GM13977 (cell line): Measurements from ENCODE around the gene ZNF598.

ENCODE experiments used
- DNase-seq: peaks from one replicate; pipeline ENCODE4 v3.0.0; 2012; ENCODE audit warnings: low spot score
- in situ Hi-C: fragments of 300-500 bp; cut with MboI; formaldehyde crosslinking; loops from one replicate; pipeline ENCODE4 v1.12.0; 2022; ENCODE audit warnings: low sequenced_read_pairs, low pct_unique_long_range_greater_than_20kb, mixed read lengths, inconsistent platforms; ENCODE audit not compliant: unreplicated experiment
- TF ChIP-seq, protein P1 (sequence below): IDR thresholded peaks from 2 replicates; pipeline ENCODE4 v1.5.1; 2012; ENCODE audit warnings: mild to moderate bottlenecking, control low read depth; ENCODE audit not compliant: insufficient read depth; ENCODE audit errors: extremely low read depth, missing control alignments

The ZNF598 gene

GRCh38 chr16:1978476-1979120 lies 31.0 kb downstream of the ZNF598 start:
- no peak for DNase-seq
- TF ChIP-seq, protein P1, sequence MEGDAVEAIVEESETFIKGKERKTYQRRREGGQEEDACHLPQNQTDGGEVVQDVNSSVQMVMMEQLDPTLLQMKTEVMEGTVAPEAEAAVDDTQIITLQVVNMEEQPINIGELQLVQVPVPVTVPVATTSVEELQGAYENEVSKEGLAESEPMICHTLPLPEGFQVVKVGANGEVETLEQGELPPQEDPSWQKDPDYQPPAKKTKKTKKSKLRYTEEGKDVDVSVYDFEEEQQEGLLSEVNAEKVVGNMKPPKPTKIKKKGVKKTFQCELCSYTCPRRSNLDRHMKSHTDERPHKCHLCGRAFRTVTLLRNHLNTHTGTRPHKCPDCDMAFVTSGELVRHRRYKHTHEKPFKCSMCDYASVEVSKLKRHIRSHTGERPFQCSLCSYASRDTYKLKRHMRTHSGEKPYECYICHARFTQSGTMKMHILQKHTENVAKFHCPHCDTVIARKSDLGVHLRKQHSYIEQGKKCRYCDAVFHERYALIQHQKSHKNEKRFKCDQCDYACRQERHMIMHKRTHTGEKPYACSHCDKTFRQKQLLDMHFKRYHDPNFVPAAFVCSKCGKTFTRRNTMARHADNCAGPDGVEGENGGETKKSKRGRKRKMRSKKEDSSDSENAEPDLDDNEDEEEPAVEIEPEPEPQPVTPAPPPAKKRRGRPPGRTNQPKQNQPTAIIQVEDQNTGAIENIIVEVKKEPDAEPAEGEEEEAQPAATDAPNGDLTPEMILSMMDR, result no peak
- in situ Hi-C loops, result no loop called here

GRCh38 chr16:1977875-1978268 lies 31.7 kb downstream of the ZNF598 start:
- no peak for DNase-seq
- in situ Hi-C loops, result no loop called here
- TF ChIP-seq, protein P1, result no peak

DNA sequence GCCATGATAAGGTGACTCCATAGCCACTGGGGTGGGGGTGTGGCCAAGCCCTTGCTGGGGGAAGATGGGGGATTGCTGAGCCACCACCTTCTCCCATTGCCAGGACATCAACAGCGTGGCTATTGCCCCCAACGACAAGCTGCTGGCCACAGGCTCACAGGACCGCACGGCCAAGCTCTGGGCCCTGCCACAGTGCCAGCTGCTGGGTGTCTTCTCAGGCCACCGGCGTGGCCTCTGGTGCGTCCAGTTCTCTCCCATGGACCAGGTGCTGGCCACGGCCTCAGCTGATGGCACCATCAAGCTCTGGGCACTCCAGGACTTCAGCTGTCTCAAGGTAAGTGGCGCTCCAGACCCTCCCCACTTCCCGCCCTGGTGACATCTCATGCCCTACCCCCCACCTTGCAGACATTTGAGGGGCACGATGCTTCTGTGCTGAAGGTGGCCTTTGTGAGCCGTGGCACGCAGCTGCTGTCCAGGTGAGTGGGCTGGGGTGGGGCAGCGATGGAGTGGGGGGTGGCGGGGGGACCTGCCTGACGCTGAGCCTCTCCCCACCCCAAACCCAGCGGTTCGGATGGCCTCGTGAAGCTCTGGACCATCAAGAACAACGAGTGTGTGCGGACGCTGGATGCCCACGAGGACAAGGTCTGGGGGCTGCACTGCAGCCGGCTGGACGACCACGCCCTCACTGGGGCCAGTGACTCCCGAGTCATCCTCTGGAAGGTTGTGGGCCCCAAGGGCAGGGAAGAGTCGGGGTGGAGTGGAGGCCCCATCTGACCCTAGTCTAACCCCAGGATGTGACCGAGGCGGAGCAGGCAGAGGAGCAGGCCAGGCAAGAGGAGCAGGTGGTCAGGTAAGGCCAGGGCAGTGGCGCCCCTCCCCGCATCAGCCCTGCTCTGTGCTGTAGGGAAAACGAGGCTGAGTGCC lies 32.4 kb downstream of the ZNF598 start:
- DNase-seq, result no peak
- in situ Hi-C loops, result no loop called here
- TF ChIP-seq, protein P1, result no peak

- TF ChIP-seq, protein P1, result no peak
- in situ Hi-C loops, result no loop called here
- DNase-seq, result no peak
Observed at GRCh38 chr16:1976216-1976520, 33.5 kb downstream of the ZNF598 start.

GRCh38 chr16:1975432-1976215 lies 34.0 kb downstream of the ZNF598 start:
- in situ Hi-C loops, result no loop called here

More at GRCh38 chr16:1975432-1976215, 34.0 kb downstream of the ZNF598 start:
- TF ChIP-seq, protein P1, result no peak
- DNase-seq, result no peak
